ENCODE results near the gene KRT1. TPM values are rescaled to one million over a fixed set of nuclear protein-coding genes. Genes with fewer than 3 reads are reported as not detected.

Gene KRT1
- total RNA-seq (2022) = not detected in 2 replicates
- not detected for Bru-seq, nascent RNA
- BruChase-seq, experiment 1, labeled RNA remaining after a 6-hour chase = not detected
- not detected for BruChase-seq, experiment 2, labeled RNA remaining after a 2-hour chase
- long read RNA-seq = 0 reads

GRCh38 chr12:52680363-52680762 is at the start of gene KRT1:
Gene KRT1, minus strand, starts transcription at chr12:52680407. Its CDS starts 59 bp downstream, at chr12:52680348.
- TF ChIP-seq, protein P1, sequence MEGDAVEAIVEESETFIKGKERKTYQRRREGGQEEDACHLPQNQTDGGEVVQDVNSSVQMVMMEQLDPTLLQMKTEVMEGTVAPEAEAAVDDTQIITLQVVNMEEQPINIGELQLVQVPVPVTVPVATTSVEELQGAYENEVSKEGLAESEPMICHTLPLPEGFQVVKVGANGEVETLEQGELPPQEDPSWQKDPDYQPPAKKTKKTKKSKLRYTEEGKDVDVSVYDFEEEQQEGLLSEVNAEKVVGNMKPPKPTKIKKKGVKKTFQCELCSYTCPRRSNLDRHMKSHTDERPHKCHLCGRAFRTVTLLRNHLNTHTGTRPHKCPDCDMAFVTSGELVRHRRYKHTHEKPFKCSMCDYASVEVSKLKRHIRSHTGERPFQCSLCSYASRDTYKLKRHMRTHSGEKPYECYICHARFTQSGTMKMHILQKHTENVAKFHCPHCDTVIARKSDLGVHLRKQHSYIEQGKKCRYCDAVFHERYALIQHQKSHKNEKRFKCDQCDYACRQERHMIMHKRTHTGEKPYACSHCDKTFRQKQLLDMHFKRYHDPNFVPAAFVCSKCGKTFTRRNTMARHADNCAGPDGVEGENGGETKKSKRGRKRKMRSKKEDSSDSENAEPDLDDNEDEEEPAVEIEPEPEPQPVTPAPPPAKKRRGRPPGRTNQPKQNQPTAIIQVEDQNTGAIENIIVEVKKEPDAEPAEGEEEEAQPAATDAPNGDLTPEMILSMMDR (IDR thresholded peaks at IDR 0.05; ENCODE audit: unreplicated experiment) = no peak
- H3K27me3 Mint-ChIP-seq (ENCODE audit: unreplicated experiment) = peaks cover 24% of the 10 kb centered on the region
- CTCF ChIA-PET = no interaction called here
- H3K4me3 Mint-ChIP-seq (ENCODE audit: low read depth, unreplicated experiment) = no peak within 1 kb of the TSS
- H3K27ac Mint-ChIP-seq (ENCODE audit: unreplicated experiment) = no peak within 1 kb of the TSS
- H3K4me1 Mint-ChIP-seq (ENCODE audit: low read depth, unreplicated experiment) = no peaks in the 10 kb centered on the region
- no peaks in the 10 kb centered on the region for H3K36me3 Mint-ChIP-seq (ENCODE audit: insufficient read depth, unreplicated experiment)
- BruUV-seq (replicated peaks) = no TSS peak
- intact Hi-C loops (cut with micrococcal nuclease; ENCODE audit: unreplicated experiment) = no loop called here
- DNase-seq = no peak
- no peaks in the 10 kb centered on the region for H3K9me3 Mint-ChIP-seq (ENCODE audit: low read depth, unreplicated experiment)

GRCh38 chr12:52729147-52729546 is 48.9 kb upstream of the KRT1 start:
- TF ChIP-seq, protein P1 (IDR thresholded peaks at IDR 0.05; ENCODE audit: unreplicated experiment) = no peak
- Mint-ChIP-seq H3K4me1 (ENCODE audit: low read depth, unreplicated experiment) (no peaks in the 10 kb centered on the region), H3K36me3 (ENCODE audit: insufficient read depth, unreplicated experiment) (no peaks in the 10 kb centered on the region), H3K27ac (ENCODE audit: unreplicated experiment) (no peak overlapping the region), H3K27me3 (ENCODE audit: unreplicated experiment) (peaks cover 86% of the 10 kb centered on the region), H3K4me3 (ENCODE audit: low read depth, unreplicated experiment) (no peak overlapping the region), H3K9me3 (ENCODE audit: low read depth, unreplicated experiment) (peaks cover 4% of the 10 kb centered on the region)
- BruUV-seq (replicated peaks) = no TSS peak
- CTCF ChIA-PET = no interaction called here
- intact Hi-C loops (cut with micrococcal nuclease; ENCODE audit: unreplicated experiment) = no loop called here
- no peak for DNase-seq

DNA sequence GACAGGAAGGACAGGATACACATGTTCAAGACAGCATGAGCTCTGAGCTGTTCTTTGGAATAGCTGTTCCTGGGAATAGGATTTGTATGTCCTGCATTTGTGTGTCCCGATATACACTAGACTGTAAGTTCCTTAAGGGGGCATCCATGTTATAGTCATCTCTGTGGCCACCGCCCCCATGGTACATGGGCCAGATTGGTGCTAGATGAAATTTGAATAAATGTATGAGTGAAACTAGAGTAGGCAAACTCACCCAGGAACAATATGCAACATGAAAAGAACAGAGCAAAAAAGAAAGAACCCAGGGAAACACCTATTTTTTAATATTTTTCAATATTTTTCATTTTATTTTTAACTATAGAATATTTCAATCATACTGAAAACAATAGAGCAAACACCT is 48.2 kb upstream of the KRT1 start:
- no peaks in the 10 kb centered on the region for H3K4me1 Mint-ChIP-seq (ENCODE audit: low read depth, unreplicated experiment)
- no peak overlapping the region for H3K4me3 Mint-ChIP-seq (ENCODE audit: low read depth, unreplicated experiment)
- H3K27me3 Mint-ChIP-seq (ENCODE audit: unreplicated experiment) = peaks cover 86% of the 10 kb centered on the region
- TF ChIP-seq, protein P1 (IDR thresholded peaks at IDR 0.05; ENCODE audit: unreplicated experiment) = no peak
- no peaks in the 10 kb centered on the region for H3K36me3 Mint-ChIP-seq (ENCODE audit: insufficient read depth, unreplicated experiment)
- H3K27ac Mint-ChIP-seq (ENCODE audit: unreplicated experiment) = no peak overlapping the region
- peaks cover 4% of the 10 kb centered on the region for H3K9me3 Mint-ChIP-seq (ENCODE audit: low read depth, unreplicated experiment)
- CTCF ChIA-PET = no interaction called here
- intact Hi-C loops (cut with micrococcal nuclease; ENCODE audit: unreplicated experiment) = no loop called here
- BruUV-seq (replicated peaks) = no TSS peak
- no peak for DNase-seq

DNA sequence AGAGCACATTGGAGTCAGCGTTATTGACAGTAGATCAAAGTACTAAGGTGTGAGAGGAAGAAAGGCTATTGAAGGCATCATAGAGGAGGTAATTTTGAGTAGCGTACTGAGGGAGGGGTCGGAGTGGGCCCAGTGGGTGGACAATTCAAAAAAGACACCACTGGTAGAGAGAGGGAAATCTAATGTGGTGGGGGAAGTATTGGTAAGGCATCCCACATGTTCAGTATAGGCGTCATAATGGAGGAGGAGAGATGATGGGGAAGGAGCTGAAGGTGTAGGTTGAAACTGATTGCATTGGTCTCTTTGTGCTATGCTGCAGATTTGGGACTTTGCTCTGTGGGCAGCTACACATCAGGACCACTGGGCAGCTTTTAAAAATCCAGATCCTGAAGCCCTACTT is 46.8 kb upstream of the KRT1 start:
- CTCF ChIA-PET = no interaction called here

More for the DNA sequence above, 46.8 kb upstream of the KRT1 start:
- Mint-ChIP-seq H3K4me1 (ENCODE audit: low read depth, unreplicated experiment) (no peaks in the 10 kb centered on the region), H3K27me3 (ENCODE audit: unreplicated experiment) (peaks cover 86% of the 10 kb centered on the region), H3K36me3 (ENCODE audit: insufficient read depth, unreplicated experiment) (no peaks in the 10 kb centered on the region), H3K27ac (ENCODE audit: unreplicated experiment) (no peak overlapping the region), H3K9me3 (ENCODE audit: low read depth, unreplicated experiment) (peaks cover 4% of the 10 kb centered on the region), H3K4me3 (ENCODE audit: low read depth, unreplicated experiment) (no peak overlapping the region)
- no peak for DNase-seq
- no TSS peak for BruUV-seq (replicated peaks)
- intact Hi-C loops (cut with micrococcal nuclease; ENCODE audit: unreplicated experiment) = no loop called here
- TF ChIP-seq, protein P1 (IDR thresholded peaks at IDR 0.05; ENCODE audit: unreplicated experiment) = no peak
